ENCODE data around the gene INTS2. TPM values are rescaled to one million over a fixed set of nuclear protein-coding genes. Genes with fewer than 3 reads are reported as not detected.
"Not testable (repeated sequence)": the region's sequence is repeated elsewhere in the genome, so short reads cannot be mapped to it uniquely, and the experiment has no call there.

Gene INTS2
- total and polyA plus RNA-seq, 4 donors, result 2.4 to 18.5 (median 8.5) TPM

GRCh38 chr17:61903251-61903650 lies 24.5 kb downstream of the INTS2 start:
- TF ChIP-seq CTCF (IDR thresholded peaks at IDR 0.05; ENCODE audit: control extremely low read depth, extremely low read depth), result no peak
- no peaks in the 10 kb centered on the region for H3K27me3 ChIP-seq (ENCODE audit: control insufficient read depth in 3 of 3, insufficient read depth in 3 of 3, low read length in 2 of 3)
- WGBS, 2 donors, result 99 to 100% methylated on average over 3 of the region's 3 CpGs
- ATAC-seq (ENCODE audit: insufficient read depth, low FRiP score) (no peak), DNase-seq (no peak)
- H3K36me3 ChIP-seq (ENCODE audit: control insufficient read depth in 4 of 4, insufficient read depth in 4 of 4, low read length in 4 of 4), result peaks cover 11 to 41% (median 16%) of the 10 kb centered on the region in 4 donors
- no peaks in the 10 kb centered on the region for H3K4me1 ChIP-seq (ENCODE audit: control insufficient read depth in 5 of 5, insufficient read depth in 5 of 5, low read length in 5 of 5)
- H3K9me3 ChIP-seq (ENCODE audit: control insufficient read depth in 4 of 4, insufficient read depth in 3 of 4, low read length in 3 of 4), result no peaks in the 10 kb centered on the region
- no peak overlapping the region for H3K4me3 ChIP-seq
- H3K9ac ChIP-seq (ENCODE audit: insufficient read depth in 1 of 2, low read length in 2 of 2), result no peak overlapping the region
- H3K27ac ChIP-seq (ENCODE audit: low read depth in 1 of 2, low read length in 1 of 2), result no peak overlapping the region

GRCh38 chr17:61897548-61898180 lies 30.1 kb downstream of the INTS2 start:
- Histone ChIP-seq H3K9ac (ENCODE audit: insufficient read depth in 1 of 2, low read length in 2 of 2) (no peak overlapping the region), H3K27ac (ENCODE audit: low read depth in 1 of 2, low read length in 1 of 2) (no peak overlapping the region), H3K36me3 (ENCODE audit: control insufficient read depth in 4 of 4, insufficient read depth in 4 of 4, low read length in 4 of 4) (peaks cover 7 to 20% (median 11%) of the 10 kb centered on the region in 4 donors), H3K4me1 (ENCODE audit: control insufficient read depth in 5 of 5, insufficient read depth in 5 of 5, low read length in 5 of 5) (no peaks in the 10 kb centered on the region), H3K27me3 (ENCODE audit: control insufficient read depth in 3 of 3, insufficient read depth in 3 of 3, low read length in 2 of 3) (no peaks in the 10 kb centered on the region), H3K9me3 (ENCODE audit: control insufficient read depth in 4 of 4, insufficient read depth in 3 of 4, low read length in 3 of 4) (no peaks in the 10 kb centered on the region), H3K4me3 (no peak overlapping the region)
- TF ChIP-seq CTCF (IDR thresholded peaks at IDR 0.05; ENCODE audit: control extremely low read depth, extremely low read depth), result no peak
- ATAC-seq (ENCODE audit: insufficient read depth, low FRiP score) (no peak), DNase-seq (no peak)
- WGBS, 2 donors, result 94 to 96% methylated on average over 2 of the region's 2 CpGs

GRCh38 chr17:61895391-61895790 lies 32.4 kb downstream of the INTS2 start:
- H3K36me3 ChIP-seq (ENCODE audit: control insufficient read depth in 4 of 4, insufficient read depth in 4 of 4, low read length in 4 of 4), result peaks cover 6 to 14% (median 10%) of the 10 kb centered on the region in 4 donors

GRCh38 chr17:61894310-61894709 lies 33.5 kb downstream of the INTS2 start:
- H3K9ac ChIP-seq (ENCODE audit: insufficient read depth in 1 of 2, low read length in 2 of 2); H3K27me3 ChIP-seq (ENCODE audit: control insufficient read depth in 3 of 3, insufficient read depth in 3 of 3, low read length in 2 of 3); H3K27ac ChIP-seq (ENCODE audit: low read depth in 1 of 2, low read length in 1 of 2); H3K4me1 ChIP-seq (ENCODE audit: control insufficient read depth in 5 of 5, insufficient read depth in 5 of 5, low read length in 5 of 5); H3K4me3 ChIP-seq; ATAC-seq (ENCODE audit: insufficient read depth, low FRiP score); DNase-seq; H3K9me3 ChIP-seq (ENCODE audit: control insufficient read depth in 4 of 4, insufficient read depth in 3 of 4, low read length in 3 of 4): not testable (repeated sequence)
- 88 to 94% methylated on average over 5 of the region's 5 CpGs for WGBS, 2 donors
- peaks cover 4 to 10% (median 7%) of the 10 kb centered on the region in 4 donors for H3K36me3 ChIP-seq (ENCODE audit: control insufficient read depth in 4 of 4, insufficient read depth in 4 of 4, low read length in 4 of 4)

More at GRCh38 chr17:61895391-61895790, 32.4 kb downstream of the INTS2 start:
- no peaks in the 10 kb centered on the region for H3K4me1 ChIP-seq (ENCODE audit: control insufficient read depth in 5 of 5, insufficient read depth in 5 of 5, low read length in 5 of 5)
- no peaks in the 10 kb centered on the region for H3K9me3 ChIP-seq (ENCODE audit: control insufficient read depth in 4 of 4, insufficient read depth in 3 of 4, low read length in 3 of 4)
- ATAC-seq (ENCODE audit: insufficient read depth, low FRiP score) (no peak), DNase-seq (no peak)
- 58 to 63% methylated on average over 2 of the region's 2 CpGs for WGBS, 2 donors
- H3K4me3 ChIP-seq, result no peak overlapping the region
- no peaks in the 10 kb centered on the region for H3K27me3 ChIP-seq (ENCODE audit: control insufficient read depth in 3 of 3, insufficient read depth in 3 of 3, low read length in 2 of 3)
- H3K9ac ChIP-seq (ENCODE audit: insufficient read depth in 1 of 2, low read length in 2 of 2), result no peak overlapping the region
- no peak overlapping the region for H3K27ac ChIP-seq (ENCODE audit: low read depth in 1 of 2, low read length in 1 of 2)
- TF ChIP-seq CTCF (IDR thresholded peaks at IDR 0.05; ENCODE audit: control extremely low read depth, extremely low read depth), result no peak

- H3K36me3 ChIP-seq (ENCODE audit: control insufficient read depth in 4 of 4, insufficient read depth in 4 of 4, low read length in 4 of 4), result peaks cover 0 to 16% (median 11%) of the 10 kb centered on the region in 4 donors
- ATAC-seq (ENCODE audit: insufficient read depth, low FRiP score), result not testable (repeated sequence)
Observed at GRCh38 chr17:61887733-61888132, 40.0 kb downstream of the INTS2 start.

GRCh38 chr17:61885865-61886264 lies 41.9 kb downstream of the INTS2 start:
- not testable (repeated sequence) for H3K9ac ChIP-seq (ENCODE audit: insufficient read depth in 1 of 2, low read length in 2 of 2); ATAC-seq (ENCODE audit: insufficient read depth, low FRiP score); H3K27ac ChIP-seq (ENCODE audit: low read depth in 1 of 2, low read length in 1 of 2); H3K27me3 ChIP-seq (ENCODE audit: control insufficient read depth in 3 of 3, insufficient read depth in 3 of 3, low read length in 2 of 3); DNase-seq; H3K9me3 ChIP-seq (ENCODE audit: control insufficient read depth in 4 of 4, insufficient read depth in 3 of 4, low read length in 3 of 4); H3K4me1 ChIP-seq (ENCODE audit: control insufficient read depth in 5 of 5, insufficient read depth in 5 of 5, low read length in 5 of 5); H3K4me3 ChIP-seq
- H3K36me3 ChIP-seq (ENCODE audit: control insufficient read depth in 4 of 4, insufficient read depth in 4 of 4, low read length in 4 of 4), result peaks cover 0 to 16% (median 12%) of the 10 kb centered on the region in 4 donors
- WGBS, 2 donors, result 98 to 99% methylated on average over 8 of the region's 8 CpGs

More at GRCh38 chr17:61887733-61888132, 40.0 kb downstream of the INTS2 start:
- H3K9ac ChIP-seq (ENCODE audit: insufficient read depth in 1 of 2, low read length in 2 of 2); H3K4me1 ChIP-seq (ENCODE audit: control insufficient read depth in 5 of 5, insufficient read depth in 5 of 5, low read length in 5 of 5); H3K4me3 ChIP-seq; H3K9me3 ChIP-seq (ENCODE audit: control insufficient read depth in 4 of 4, insufficient read depth in 3 of 4, low read length in 3 of 4); DNase-seq; H3K27ac ChIP-seq (ENCODE audit: low read depth in 1 of 2, low read length in 1 of 2); H3K27me3 ChIP-seq (ENCODE audit: control insufficient read depth in 3 of 3, insufficient read depth in 3 of 3, low read length in 2 of 3): not testable (repeated sequence)
- 95 to 96% methylated on average over 6 of the region's 6 CpGs for WGBS, 2 donors

Data from lung (tissue), 12 donors.